Measurements from ENCODE around the gene MACO1.

Gene MACO1

GRCh38 chr1:25543005-25543424, 112.3 kb downstream of the MACO1 start:
- no peak for DNase-seq (ENCODE audit: low read depth in 2 of 2)

GRCh38 chr1:25543425-25544242, 112.9 kb downstream of the MACO1 start, which contains the start of gene LDLRAP1:
Gene LDLRAP1 (plus strand): TSS chr1:25543606. CDS start chr1:25543699, 93 bp downstream.
- peak; percentile 39 to 55 for DNase-seq (ENCODE audit: low read depth in 2 of 2)

GRCh38 chr1:25544243-25544764, 113.6 kb downstream of the MACO1 start:
- DNase-seq (ENCODE audit: low read depth in 2 of 2) = no peak

GRCh38 chr1:25544819-25545218, 114.1 kb downstream of the MACO1 start:
- DNase-seq (ENCODE audit: low read depth in 2 of 2) = no peak

- no peak for DNase-seq (ENCODE audit: low read depth in 2 of 2)
Observed at GRCh38 chr1:25545767-25546166, 115.1 kb downstream of the MACO1 start.

- DNase-seq (ENCODE audit: low read depth in 2 of 2) = no peak
Observed at GRCh38 chr1:25546193-25546592, 115.5 kb downstream of the MACO1 start.

GRCh38 chr1:25548601-25549000, 117.9 kb downstream of the MACO1 start:
- no peak for DNase-seq (ENCODE audit: low read depth in 2 of 2)

GRCh38 chr1:25549273-25550154, 118.8 kb downstream of the MACO1 start:
- DNase-seq (ENCODE audit: low read depth in 2 of 2) = peak; percentile 65 to 85

All from stimulated activated CD4-positive, alpha-beta T cell treated with anti-CD3 and anti-CD28 coated beads, Interleukin-15, amount 100 ng/mL, for 48 hours (primary cell).